GM21423 (cell line): ENCODE measurements around the gene FXYD2.
"Not testable (repeated sequence)": the region's sequence is repeated elsewhere in the genome, so short reads cannot be mapped to it uniquely, and the experiment has no call there.

ENCODE experiments used
- ATAC-seq: cut with Tn5 transposase; IDR thresholded peaks from one replicate; pipeline ENCODE4 v1.9.1; 2021; ENCODE audit warnings: mild to moderate bottlenecking, moderate library complexity; ENCODE audit not compliant: unreplicated experiment

FXYD2 gene

GRCh38 chr11:117824571-117825537, at the start of gene FXYD2:
Gene FXYD2 (minus strand): TSS chr11:117824744. CDS start chr11:117824678, 66 bp downstream.
- ATAC-seq = no peak

GRCh38 chr11:117873828-117874125, 49.2 kb upstream of the FXYD2 start:
- ATAC-seq = no peak

GRCh38 chr11:117872975-117873827, 48.7 kb upstream of the FXYD2 start:
- no peak for ATAC-seq

- no peak for ATAC-seq
Observed at GRCh38 chr11:117872420-117872961, 47.9 kb upstream of the FXYD2 start.

- ATAC-seq = no peak
Observed at GRCh38 chr11:117871784-117872183, 47.2 kb upstream of the FXYD2 start.

- no peak for ATAC-seq
Observed at GRCh38 chr11:117871160-117871559, 46.6 kb upstream of the FXYD2 start.

- no peak for ATAC-seq
Observed at GRCh38 chr11:117870103-117870952, 45.8 kb upstream of the FXYD2 start.

- no peak for ATAC-seq
Observed at GRCh38 chr11:117869604-117870003, 45.1 kb upstream of the FXYD2 start.

GRCh38 chr11:117868815-117869561, 44.4 kb upstream of the FXYD2 start:
- no peak for ATAC-seq

GRCh38 chr11:117868088-117868487, 43.5 kb upstream of the FXYD2 start:
- ATAC-seq = no peak

GRCh38 chr11:117866526-117866925, 42.0 kb upstream of the FXYD2 start:
- ATAC-seq = no peak

GRCh38 chr11:117865546-117865945, 41.0 kb upstream of the FXYD2 start:
- ATAC-seq = not testable (repeated sequence)

- no peak for ATAC-seq
Observed at GRCh38 chr11:117863383-117863782, 38.8 kb upstream of the FXYD2 start.

- no peak for ATAC-seq
Observed at GRCh38 chr11:117862753-117863152, 38.2 kb upstream of the FXYD2 start.

- ATAC-seq = no peak
Observed at GRCh38 chr11:117862019-117862725, 37.6 kb upstream of the FXYD2 start.

GRCh38 chr11:117861151-117862018, 36.8 kb upstream of the FXYD2 start:
- ATAC-seq = no peak

GRCh38 chr11:117860139-117860538, 35.6 kb upstream of the FXYD2 start:
- no peak for ATAC-seq

- no peak for ATAC-seq
Observed at GRCh38 chr11:117859488-117860112, 35.1 kb upstream of the FXYD2 start.
